Parathyroid adenoma (tissue), 2 donors: Measurements from ENCODE around the gene JMJD8.

Experiments
- H2AFZ ChIP-seq: fragments of 300-600 bp; sonication (generic); one replicate; pipeline ENCODE4 v1.7.0; 2017; ENCODE audit warnings: antibody characterized with exemption, mild to moderate bottlenecking
- H3K27ac ChIP-seq: fragments of 300-600 bp; sonication (generic); one replicate; pipeline ENCODE4 v1.7.0; 2017
- H3K27me3 ChIP-seq: fragments of 300-600 bp; sonication (generic); one replicate; pipeline ENCODE4 v1.7.0; 2017; ENCODE audit warnings: low read length; ENCODE audit not compliant: control insufficient read depth, insufficient read depth
- H3K36me3 ChIP-seq: fragments of 300-600 bp; sonication (generic); one replicate; pipeline ENCODE4 v1.7.0; 2017; ENCODE audit warnings: low read length; ENCODE audit not compliant: control insufficient read depth, insufficient read depth
- H3K4me1 ChIP-seq: fragments of 300-600 bp; sonication (generic); one replicate; pipeline ENCODE4 v1.7.0; 2017; ENCODE audit warnings: control low read depth
- H3K4me2 ChIP-seq: fragments of 300-600 bp; sonication (generic); one replicate; pipeline ENCODE4 v1.7.0; 2017; ENCODE audit warnings: low read length
- H3K4me3 ChIP-seq: fragments of 300-600 bp; sonication (generic); one replicate; pipeline ENCODE4 v1.7.0; 2017; ENCODE audit warnings: low read depth, low read length
- H3K79me2 ChIP-seq: fragments of 300-600 bp; sonication (generic); one replicate; pipeline ENCODE4 v1.7.0; 2017; ENCODE audit warnings: control low read depth
- H3K9ac ChIP-seq: fragments of 300-600 bp; sonication (generic); one replicate; pipeline ENCODE4 v1.7.0; 2017; ENCODE audit warnings: mild to moderate bottlenecking
- H3K9me3 ChIP-seq: fragments of 300-600 bp; sonication (generic); one replicate; pipeline ENCODE4 v1.7.0; 2017; ENCODE audit warnings: low read length; ENCODE audit not compliant: control insufficient read depth
- TF ChIP-seq, protein P1 (sequence below): fragments of 300-600 bp; sonication (generic); IDR thresholded peaks from one replicate; pipeline ENCODE4 v1.7.0; 2017; ENCODE audit warnings: antibody characterized with exemption, mild to moderate bottlenecking
- donor health status: primary hyperparathyroidism.

The JMJD8 gene

DNA sequence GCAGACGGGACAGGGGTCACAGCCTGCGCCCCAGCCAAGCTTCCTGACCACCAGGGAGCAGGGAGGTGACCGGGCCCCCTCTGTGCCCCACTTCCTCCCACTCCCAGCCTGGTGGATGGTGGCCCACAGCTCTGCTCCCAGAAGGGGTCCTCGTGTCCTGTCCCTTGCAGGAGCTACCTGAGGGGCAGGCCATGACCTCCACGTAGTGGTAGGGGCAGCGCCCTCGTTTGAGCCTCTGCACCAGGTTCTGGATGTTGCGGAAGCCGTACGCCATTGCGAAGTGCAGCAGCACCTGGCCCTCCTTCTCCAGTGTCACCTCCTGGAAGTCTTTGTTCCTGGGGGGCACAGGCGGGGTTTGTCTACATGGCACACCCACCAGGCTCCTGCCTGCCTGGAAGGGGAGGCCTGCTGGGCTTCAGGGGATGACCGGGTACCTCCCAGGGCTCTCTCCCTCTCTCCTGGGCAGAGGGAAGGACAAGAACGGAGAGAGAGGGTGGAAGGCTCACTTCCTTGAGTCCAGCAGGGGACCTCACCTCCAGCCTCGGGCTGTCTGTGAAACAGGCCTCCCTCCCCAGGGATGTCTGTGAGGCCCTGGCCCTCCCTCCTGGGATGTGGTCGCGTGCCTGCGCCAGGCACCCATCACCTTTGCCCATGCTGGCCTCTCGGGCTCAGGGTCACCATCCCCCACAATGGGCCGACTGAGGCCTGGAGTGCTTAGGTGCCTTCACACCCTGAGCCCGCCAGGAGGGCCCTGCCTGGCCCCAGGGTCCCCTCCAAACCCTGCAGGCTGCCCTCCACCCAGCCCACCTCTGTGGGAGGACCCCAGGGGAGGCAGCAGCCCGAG is 46.8 kb upstream of the JMJD8 start:
- TF ChIP-seq, protein P1, sequence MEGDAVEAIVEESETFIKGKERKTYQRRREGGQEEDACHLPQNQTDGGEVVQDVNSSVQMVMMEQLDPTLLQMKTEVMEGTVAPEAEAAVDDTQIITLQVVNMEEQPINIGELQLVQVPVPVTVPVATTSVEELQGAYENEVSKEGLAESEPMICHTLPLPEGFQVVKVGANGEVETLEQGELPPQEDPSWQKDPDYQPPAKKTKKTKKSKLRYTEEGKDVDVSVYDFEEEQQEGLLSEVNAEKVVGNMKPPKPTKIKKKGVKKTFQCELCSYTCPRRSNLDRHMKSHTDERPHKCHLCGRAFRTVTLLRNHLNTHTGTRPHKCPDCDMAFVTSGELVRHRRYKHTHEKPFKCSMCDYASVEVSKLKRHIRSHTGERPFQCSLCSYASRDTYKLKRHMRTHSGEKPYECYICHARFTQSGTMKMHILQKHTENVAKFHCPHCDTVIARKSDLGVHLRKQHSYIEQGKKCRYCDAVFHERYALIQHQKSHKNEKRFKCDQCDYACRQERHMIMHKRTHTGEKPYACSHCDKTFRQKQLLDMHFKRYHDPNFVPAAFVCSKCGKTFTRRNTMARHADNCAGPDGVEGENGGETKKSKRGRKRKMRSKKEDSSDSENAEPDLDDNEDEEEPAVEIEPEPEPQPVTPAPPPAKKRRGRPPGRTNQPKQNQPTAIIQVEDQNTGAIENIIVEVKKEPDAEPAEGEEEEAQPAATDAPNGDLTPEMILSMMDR: no peak
- Histone ChIP-seq H3K4me1 (peaks cover 9% of the 10 kb centered on the region), H3K27ac (no peak overlapping the region), H3K27me3 (no peaks in the 10 kb centered on the region), H3K36me3 (no peaks in the 10 kb centered on the region), H3K4me2 (no peak overlapping the region), H3K4me3 (no peak overlapping the region), H2AFZ (no peak overlapping the region), H3K9me3 (no peaks in the 10 kb centered on the region), H3K9ac (no peak overlapping the region), H3K79me2 (no peaks in the 10 kb centered on the region)

DNA sequence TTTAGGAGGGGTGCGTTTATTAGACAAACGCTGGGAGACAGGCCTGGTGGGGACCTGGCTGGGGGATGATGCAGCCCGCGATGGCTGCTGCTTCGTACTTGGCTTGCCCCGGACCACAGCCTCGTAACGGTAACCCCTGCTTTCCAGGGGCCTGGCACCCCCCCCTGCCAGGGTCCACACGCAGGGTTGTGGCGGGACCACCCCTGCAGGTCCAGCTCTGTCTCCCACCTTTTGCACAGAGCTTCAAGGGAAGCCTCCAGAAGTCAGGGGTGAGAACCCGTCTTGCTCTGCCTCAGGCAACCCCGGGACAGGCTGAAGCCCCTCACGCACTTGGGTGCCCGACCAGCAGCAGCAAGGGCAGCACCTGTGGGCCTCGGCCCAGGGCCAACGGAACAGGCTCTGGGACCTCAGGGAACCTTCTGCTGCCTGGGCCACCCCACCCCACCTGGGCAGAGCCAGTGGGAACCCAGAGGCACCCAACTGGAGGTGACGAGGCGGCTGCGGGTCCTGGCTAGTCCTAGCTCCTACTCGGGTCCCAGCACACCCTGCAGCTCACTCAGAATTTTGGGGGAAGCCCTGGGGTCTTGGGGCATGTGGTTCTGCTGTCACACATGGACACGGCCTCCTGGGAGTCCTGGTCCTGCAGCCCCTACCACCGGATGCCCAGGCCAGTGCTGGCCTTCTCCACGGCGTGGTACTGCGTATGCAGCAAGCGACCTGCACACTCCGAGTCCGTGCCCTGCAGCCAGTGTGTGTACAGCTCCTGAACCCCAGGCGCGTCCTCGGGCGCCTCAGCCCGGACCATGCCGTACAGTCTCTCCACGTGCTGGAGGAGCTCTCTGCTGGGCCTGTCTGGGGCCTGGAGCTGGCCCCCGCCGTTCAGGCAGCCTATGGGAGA is 45.9 kb upstream of the JMJD8 start:
- no peak overlapping the region for H3K4me3 ChIP-seq
- peaks cover 9% of the 10 kb centered on the region for H3K4me1 ChIP-seq
- H3K36me3 ChIP-seq: no peaks in the 10 kb centered on the region
- H3K9ac ChIP-seq: no peak overlapping the region
- no peak overlapping the region for H3K4me2 ChIP-seq
- TF ChIP-seq, protein P1: no peak
- no peaks in the 10 kb centered on the region for H3K9me3 ChIP-seq
- no peak overlapping the region for H2AFZ ChIP-seq
- H3K27me3 ChIP-seq: no peaks in the 10 kb centered on the region
- no peaks in the 10 kb centered on the region for H3K79me2 ChIP-seq
- no peak overlapping the region for H3K27ac ChIP-seq

DNA sequence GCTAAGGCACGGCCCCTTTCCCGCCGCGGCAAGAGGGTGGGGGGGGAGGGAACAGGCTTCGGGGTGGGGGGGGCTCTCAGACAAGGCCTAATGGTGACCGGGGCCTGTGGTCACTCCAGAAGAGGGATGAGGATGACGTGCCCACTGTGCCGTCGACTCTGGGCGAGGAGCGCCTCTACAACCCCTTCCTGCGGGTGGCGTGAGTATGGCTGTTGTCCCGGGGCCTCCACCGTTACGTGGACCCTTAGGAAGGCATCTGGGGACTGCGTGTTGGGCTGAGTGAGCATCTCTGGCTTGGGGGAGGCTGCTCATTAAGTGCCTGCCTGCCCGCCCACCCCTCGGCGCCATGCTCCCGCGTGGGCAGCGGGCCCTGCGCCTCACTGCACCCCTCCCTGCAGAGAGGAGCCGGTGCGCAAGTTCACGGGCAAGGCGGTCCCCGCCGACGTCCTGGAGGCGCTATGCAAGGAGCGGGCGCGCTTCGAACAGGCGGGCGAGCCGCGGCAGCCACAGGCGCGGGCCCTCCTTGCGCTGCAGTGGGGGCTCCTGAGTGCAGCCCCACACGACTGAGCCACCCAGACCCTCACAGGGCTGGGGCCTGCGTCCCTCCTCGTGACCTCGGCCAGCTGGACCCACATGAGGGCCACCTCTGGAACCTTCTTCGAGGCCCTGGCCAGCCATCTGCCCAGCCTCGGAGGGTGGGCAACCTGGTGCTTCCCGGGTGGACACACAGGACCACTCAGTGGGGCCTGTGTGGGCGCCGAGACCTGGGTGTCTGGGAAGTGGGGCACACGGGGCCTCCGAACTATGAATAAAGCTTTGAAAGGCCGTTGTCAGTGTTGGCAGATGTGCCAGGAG is 45.0 kb upstream of the JMJD8 start:
- H3K4me1 ChIP-seq: peaks cover 9% of the 10 kb centered on the region
- H3K27me3 ChIP-seq: no peaks in the 10 kb centered on the region
- H3K4me2 ChIP-seq: no peak overlapping the region
- no peaks in the 10 kb centered on the region for H3K9me3 ChIP-seq
- H3K36me3 ChIP-seq: no peaks in the 10 kb centered on the region
- no peak overlapping the region for H3K9ac ChIP-seq
- TF ChIP-seq, protein P1: no peak
- no peak overlapping the region for H3K27ac ChIP-seq
- H2AFZ ChIP-seq: no peak overlapping the region
- no peak overlapping the region for H3K4me3 ChIP-seq
- H3K79me2 ChIP-seq: no peaks in the 10 kb centered on the region

DNA sequence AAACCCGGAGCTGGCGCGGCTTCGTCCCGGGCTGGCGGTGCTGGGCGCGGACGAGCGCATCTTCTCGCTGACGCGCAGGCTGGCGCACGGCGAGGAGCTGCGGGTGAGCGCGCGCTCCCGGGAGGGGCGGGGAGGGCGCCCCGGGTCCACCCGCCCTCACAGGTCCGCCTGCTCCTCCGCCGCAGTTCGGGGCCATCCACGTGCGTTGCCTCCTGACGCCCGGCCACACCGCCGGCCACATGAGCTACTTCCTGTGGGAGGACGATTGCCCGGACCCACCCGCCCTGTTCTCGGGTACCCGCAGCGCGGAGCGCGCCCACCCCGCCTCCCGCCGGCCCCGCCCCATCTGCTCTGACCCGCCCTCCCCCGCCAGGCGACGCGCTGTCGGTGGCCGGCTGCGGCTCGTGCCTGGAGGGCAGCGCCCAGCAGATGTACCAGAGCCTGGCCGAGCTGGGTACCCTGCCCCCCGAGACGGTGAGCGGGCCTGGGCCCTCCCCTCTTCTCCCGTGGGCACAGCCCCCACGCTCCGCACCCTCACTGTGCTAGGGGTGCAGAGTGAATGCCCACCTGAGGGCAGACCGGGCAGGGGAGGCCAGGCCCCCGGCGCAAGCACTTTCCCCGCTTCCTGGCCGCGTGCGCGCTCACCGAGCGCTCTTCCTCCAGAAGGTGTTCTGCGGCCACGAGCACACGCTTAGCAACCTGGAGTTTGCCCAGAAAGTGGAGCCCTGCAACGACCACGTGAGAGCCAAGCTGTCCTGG is 44.2 kb upstream of the JMJD8 start:
- Histone ChIP-seq H3K4me2 (peak overlapping the region; percentile 51), H2AFZ (no peak overlapping the region), H3K36me3 (no peaks in the 10 kb centered on the region), H3K9ac (no peak overlapping the region), H3K4me3 (peak overlapping the region; percentile 31), H3K9me3 (no peaks in the 10 kb centered on the region), H3K4me1 (peaks cover 9% of the 10 kb centered on the region), H3K27me3 (no peaks in the 10 kb centered on the region), H3K79me2 (no peaks in the 10 kb centered on the region), H3K27ac (no peak overlapping the region)
- TF ChIP-seq, protein P1: no peak
